ENCODE results near the gene FBXL17. TPM values are rescaled to one million over a fixed set of nuclear protein-coding genes. Genes with fewer than 3 reads are reported as not detected.

The FBXL17 gene
- total and polyA plus RNA-seq, 2 donors (not counting 1 experiment from before 2014, with no cell fraction given), result 7.3 to 40.3 TPM

DNA sequence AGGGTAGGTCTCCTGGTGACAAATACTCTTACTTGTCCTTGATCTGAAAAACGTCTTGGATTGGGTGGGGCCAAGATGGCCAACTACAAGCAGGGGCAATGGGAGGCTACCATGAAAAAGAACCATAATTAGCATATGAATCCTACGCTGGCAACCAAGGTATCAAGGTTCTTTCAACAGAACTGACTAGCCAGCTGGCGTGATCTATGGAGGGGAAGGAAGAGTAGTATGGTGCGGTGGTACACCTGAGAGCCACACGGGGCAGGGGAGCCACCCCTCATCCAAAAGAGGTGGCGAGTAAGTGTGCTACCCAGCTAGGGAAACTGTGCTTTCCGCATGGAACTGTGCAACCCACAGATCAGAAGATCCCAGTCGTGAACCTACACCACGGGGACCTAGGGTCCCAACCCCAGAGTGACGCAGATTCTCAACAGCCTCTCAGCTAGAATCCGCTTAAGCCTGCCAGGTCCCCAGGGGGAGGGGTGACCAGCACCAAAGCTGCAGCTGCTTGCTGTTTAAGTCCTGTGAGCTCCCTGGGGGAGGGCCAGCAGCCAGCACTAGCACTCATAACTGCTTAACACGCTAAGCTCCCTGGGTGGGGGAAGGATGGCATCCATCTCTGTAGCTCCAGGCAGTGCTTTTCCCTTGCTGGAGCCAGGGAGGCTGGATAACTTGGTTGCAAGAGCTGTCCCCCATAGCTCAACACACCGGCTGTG, 334.8 kb downstream of the FBXL17 start:
- no peak overlapping the region for H3K4me2 ChIP-seq (replicated peaks; ENCODE audit: low read depth, low read length, poor library complexity, severe bottlenecking)
- no peak for TF ChIP-seq EZH2 (IDR thresholded peaks at IDR 0.05; ENCODE audit: borderline replicate concordance, insufficient read depth, low read depth, low read length, poor library complexity, severe bottlenecking)
- TF ChIP-seq, protein P1, sequence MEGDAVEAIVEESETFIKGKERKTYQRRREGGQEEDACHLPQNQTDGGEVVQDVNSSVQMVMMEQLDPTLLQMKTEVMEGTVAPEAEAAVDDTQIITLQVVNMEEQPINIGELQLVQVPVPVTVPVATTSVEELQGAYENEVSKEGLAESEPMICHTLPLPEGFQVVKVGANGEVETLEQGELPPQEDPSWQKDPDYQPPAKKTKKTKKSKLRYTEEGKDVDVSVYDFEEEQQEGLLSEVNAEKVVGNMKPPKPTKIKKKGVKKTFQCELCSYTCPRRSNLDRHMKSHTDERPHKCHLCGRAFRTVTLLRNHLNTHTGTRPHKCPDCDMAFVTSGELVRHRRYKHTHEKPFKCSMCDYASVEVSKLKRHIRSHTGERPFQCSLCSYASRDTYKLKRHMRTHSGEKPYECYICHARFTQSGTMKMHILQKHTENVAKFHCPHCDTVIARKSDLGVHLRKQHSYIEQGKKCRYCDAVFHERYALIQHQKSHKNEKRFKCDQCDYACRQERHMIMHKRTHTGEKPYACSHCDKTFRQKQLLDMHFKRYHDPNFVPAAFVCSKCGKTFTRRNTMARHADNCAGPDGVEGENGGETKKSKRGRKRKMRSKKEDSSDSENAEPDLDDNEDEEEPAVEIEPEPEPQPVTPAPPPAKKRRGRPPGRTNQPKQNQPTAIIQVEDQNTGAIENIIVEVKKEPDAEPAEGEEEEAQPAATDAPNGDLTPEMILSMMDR (IDR thresholded peaks at IDR 0.05), result no peak
- CTCF ChIA-PET, result no interaction called here
- no peaks in the 10 kb centered on the region for H3K79me2 ChIP-seq (ENCODE audit: control insufficient read depth, insufficient read depth, low read length)
- H3K27me3 ChIP-seq (replicated peaks in 1 of 4; ENCODE audit: control extremely low read depth in 1 of 4, control insufficient read depth in 3 of 4, insufficient read depth in 4 of 4, low read length in 3 of 4), result no peaks in the 10 kb centered on the region
- ATAC-seq (ENCODE audit: low read depth) (no peak), DNase-seq (no peak)
- Mint-ChIP-seq H3K4me1 (no peaks in the 10 kb centered on the region), H3K4me3 (no peak overlapping the region), H3K27me3 (no peaks in the 10 kb centered on the region), H3K9me3 (ENCODE audit: insufficient read depth) (peaks cover 5% of the 10 kb centered on the region), H3K27ac (no peak overlapping the region)
- peaks cover 0 to 7% (median 0%) of the 10 kb centered on the region in 3 donors for H3K9me3 ChIP-seq (ENCODE audit: control extremely low read depth in 1 of 3, control insufficient read depth in 2 of 3, insufficient read depth in 1 of 3, low read length in 2 of 3)
- H3K9ac ChIP-seq (ENCODE audit: low read length), result no peak overlapping the region
- H3K4me3 ChIP-seq (ENCODE audit: control extremely low read depth in 1 of 5, extremely low read depth in 1 of 5, insufficient read depth in 1 of 5, low read depth in 2 of 5, low read length in 4 of 5), result no peak overlapping the region
- POLR2A ChIA-PET, result no interaction called here
- H3K36me3 ChIP-seq (replicated peaks in 1 of 2; ENCODE audit: control extremely low read depth in 1 of 2, control insufficient read depth in 1 of 2, extremely low read depth in 1 of 2, insufficient read depth in 2 of 2, low read length in 1 of 2), result no peaks in the 10 kb centered on the region
- H3K4me1 ChIP-seq (ENCODE audit: control insufficient read depth in 2 of 2, insufficient read depth in 2 of 2, low read length in 2 of 2), result no peaks in the 10 kb centered on the region
- WGBS (ENCODE audit: insufficient coverage), result 95% methylated on average over 13 of the region's 13 CpGs
- intact Hi-C loops (cut with micrococcal nuclease), result no loop called here
- no peak overlapping the region for H3K27ac ChIP-seq (ENCODE audit: low read length in 2 of 2)
- no peak overlapping the region for H2AFZ ChIP-seq (ENCODE audit: insufficient read depth, low read depth, low read length, poor library complexity, severe bottlenecking)
- H4K20me1 ChIP-seq (ENCODE audit: control insufficient read depth, insufficient read depth, low read length, poor library complexity, severe bottlenecking), result no peaks in the 10 kb centered on the region

DNA sequence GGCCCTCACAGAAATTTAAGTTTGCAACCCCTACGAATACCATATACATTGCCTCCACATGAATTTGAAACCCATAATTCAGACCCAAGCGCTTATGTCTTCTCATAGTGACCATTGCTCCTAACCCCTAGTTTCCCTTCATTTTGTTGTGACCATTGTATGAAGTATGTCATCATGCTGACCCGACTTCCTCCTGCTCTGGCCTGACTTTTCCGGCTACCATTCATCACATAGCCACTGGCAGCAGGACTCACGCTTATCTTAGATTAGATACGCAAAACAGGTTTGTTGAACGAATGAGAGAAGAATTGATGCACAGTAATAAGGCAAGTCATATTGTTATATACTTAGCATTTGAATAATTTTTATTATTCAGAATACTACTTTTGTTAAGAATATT, 345.4 kb downstream of the FBXL17 start:
- Mint-ChIP-seq H3K27me3 (no peaks in the 10 kb centered on the region), H3K4me1 (no peaks in the 10 kb centered on the region), H3K9me3 (ENCODE audit: insufficient read depth) (no peaks in the 10 kb centered on the region), H3K4me3 (no peak overlapping the region), H3K27ac (no peak overlapping the region)
- Histone ChIP-seq H3K36me3 (replicated peaks in 1 of 2; ENCODE audit: control extremely low read depth in 1 of 2, control insufficient read depth in 1 of 2, extremely low read depth in 1 of 2, insufficient read depth in 2 of 2, low read length in 1 of 2) (no peaks in the 10 kb centered on the region), H3K79me2 (ENCODE audit: control insufficient read depth, insufficient read depth, low read length) (no peaks in the 10 kb centered on the region), H3K9me3 (ENCODE audit: control extremely low read depth in 1 of 3, control insufficient read depth in 2 of 3, insufficient read depth in 1 of 3, low read length in 2 of 3) (no peaks in the 10 kb centered on the region), H2AFZ (ENCODE audit: insufficient read depth, low read depth, low read length, poor library complexity, severe bottlenecking) (no peak overlapping the region), H4K20me1 (ENCODE audit: control insufficient read depth, insufficient read depth, low read length, poor library complexity, severe bottlenecking) (no peaks in the 10 kb centered on the region), H3K4me2 (replicated peaks; ENCODE audit: low read depth, low read length, poor library complexity, severe bottlenecking) (no peak overlapping the region), H3K27me3 (replicated peaks in 1 of 4; ENCODE audit: control extremely low read depth in 1 of 4, control insufficient read depth in 3 of 4, insufficient read depth in 4 of 4, low read length in 3 of 4) (no peaks in the 10 kb centered on the region), H3K27ac (ENCODE audit: low read length in 2 of 2) (no peak overlapping the region), H3K4me1 (ENCODE audit: control insufficient read depth in 2 of 2, insufficient read depth in 2 of 2, low read length in 2 of 2) (no peaks in the 10 kb centered on the region), H3K4me3 (ENCODE audit: control extremely low read depth in 1 of 5, extremely low read depth in 1 of 5, insufficient read depth in 1 of 5, low read depth in 2 of 5, low read length in 4 of 5) (no peak overlapping the region), H3K9ac (ENCODE audit: low read length) (no peak overlapping the region)
- no peak for TF ChIP-seq EZH2 (IDR thresholded peaks at IDR 0.05; ENCODE audit: borderline replicate concordance, insufficient read depth, low read depth, low read length, poor library complexity, severe bottlenecking)
- TF ChIP-seq, protein P1 (IDR thresholded peaks at IDR 0.05), result no peak
- no peak for DNase-seq
- 86% methylated on average over 1 of the region's 7 CpGs for WGBS (ENCODE audit: insufficient coverage)
- ChIA-PET POLR2A (no interaction called here), CTCF (no interaction called here)
- intact Hi-C loops (cut with micrococcal nuclease), result no loop called here
- ATAC-seq (ENCODE audit: low read depth), result no peak
